H1 (cell line): ENCODE data around the gene KLF13. TPM values are rescaled to one million over a fixed set of nuclear protein-coding genes. Genes with fewer than 3 reads are reported as not detected.

Source experiments
- CTCF ChIA-PET: fragments of 300-600 bp; sonication (Branson Sonifier 250); formaldehyde crosslinking; loops from one replicate; lab custom pipeline; 2021; ENCODE audit not compliant: partially characterized antibody; lab: Charles Lee
- POLR2A ChIA-PET: fragments of 300-600 bp; sonication (Branson Sonifier 250); formaldehyde crosslinking; loops from one replicate; lab custom pipeline; 2021; ENCODE audit warnings: inconsistent platforms; ENCODE audit not compliant: partially characterized antibody; lab: Charles Lee
- DNase-seq, 2 experiments: peaks; one replicate each; pipeline versions ENCODE4 v3.0.0 to v3.0.0-alpha.2; 2010 to 2022; ENCODE audit warnings: low spot score in 2 of 2, low read depth in 1 of 2, mixed read lengths in 1 of 2
- FAIRE-seq: peaks from 2 replicates; lab custom pipeline; 2011; peaks lifted over from hg19 to GRCh38; lab: Jason Lieb, UNC
- H2AFZ ChIP-seq: 2 replicates; pipeline ENCODE4 v1.8.1; 2012; ENCODE audit warnings: low read length, inconsistent platforms
- H2AK5ac ChIP-seq: 2 replicates; pipeline ENCODE4 v1.6.1; 2013; ENCODE audit warnings: low read depth, low read length
- H2BK120ac ChIP-seq: replicated peaks from 2 replicates; pipeline ENCODE3; 2013; ENCODE audit warnings: low read depth, low read length, inconsistent platforms
- H2BK12ac ChIP-seq: 2 replicates; pipeline ENCODE4 v1.6.1; 2013; ENCODE audit warnings: low read depth, low read length
- H2BK15ac ChIP-seq: 2 replicates; pipeline ENCODE4 v1.6.1; 2013; ENCODE audit warnings: low read length
- H2BK20ac ChIP-seq: 2 replicates; pipeline ENCODE4 v1.6.1; 2013; ENCODE audit warnings: low read length
- H2BK5ac ChIP-seq: 2 replicates; pipeline ENCODE4 v1.6.1; 2013; ENCODE audit warnings: low read depth, low read length
- H3K14ac ChIP-seq: 2 replicates; pipeline ENCODE4 v1.6.1; 2013; ENCODE audit warnings: inconsistent platforms; ENCODE audit not compliant: insufficient read length
- H3K18ac ChIP-seq: 2 replicates; pipeline ENCODE4 v1.6.1; 2013; ENCODE audit warnings: low read length; ENCODE audit errors: extremely low read depth
- H3K23ac ChIP-seq: 2 replicates; pipeline ENCODE4 v1.6.1; 2013; ENCODE audit warnings: inconsistent platforms; ENCODE audit not compliant: insufficient read length
- H3K23me2 ChIP-seq: 2 replicates; pipeline ENCODE4 v1.6.1; 2013; ENCODE audit warnings: low read depth, low read length
- H3K27ac ChIP-seq: 2 replicates; pipeline ENCODE4 v1.6.1; 2011; ENCODE audit warnings: low read depth, low read length, inconsistent platforms
- H3K27me3 ChIP-seq, 4 experiments: replicated peaks in 1 of 4; 1 replicate in 1 of 4; 2 replicates in 3 of 4; pipeline versions ENCODE4 v1.6.1 to v1.8.1; 2011 to 2013; ENCODE audit warnings: low read length in 3 of 4, mild to moderate bottlenecking in 3 of 4, inconsistent platforms in 2 of 4, mixed read lengths in 2 of 4, moderate library complexity in 1 of 4; ENCODE audit not compliant: control insufficient read depth in 3 of 4, insufficient read depth in 3 of 4; ENCODE audit errors: extremely low read depth in 1 of 4
- H3K36me3 ChIP-seq, 4 experiments: 2 replicates each; pipeline versions ENCODE4 v1.6.1 to v1.8.1; 2011 to 2013; ENCODE audit warnings: mild to moderate bottlenecking in 4 of 4, low read length in 3 of 4, moderate library complexity in 2 of 4, control low read depth in 1 of 4, inconsistent platforms in 1 of 4; ENCODE audit not compliant: insufficient read depth in 4 of 4, control insufficient read depth in 2 of 4
- H3K4ac ChIP-seq: replicated peaks from 2 replicates; pipeline ENCODE3; 2013; ENCODE audit warnings: low read length, low read depth, mixed read lengths, inconsistent platforms; ENCODE audit not compliant: insufficient read length
- H3K4me1 ChIP-seq, 4 experiments: replicated peaks in 1 of 4; 1 replicate in 1 of 4; 2 replicates in 3 of 4; pipeline versions ENCODE4 v1.6.1 to v1.8.1; 2011 to 2013; ENCODE audit warnings: low read length in 3 of 4, inconsistent platforms in 2 of 4, mixed read lengths in 1 of 4; ENCODE audit not compliant: insufficient read depth in 4 of 4, control insufficient read depth in 3 of 4
- H3K4me2 ChIP-seq, 2 experiments: 2 replicates each; pipeline versions ENCODE4 v1.6.1 to v1.8.1; 2011 to 2013; ENCODE audit warnings: low read depth in 2 of 2, low read length in 2 of 2, control low read depth in 1 of 2, inconsistent platforms in 1 of 2, mild to moderate bottlenecking in 1 of 2; ENCODE audit not compliant: insufficient read depth in 1 of 2
- H3K4me3 ChIP-seq, 4 experiments: fragments of 200-600, 300-600 bp in 1 of 4; sonication (generic), shearing (Covaris generic), sonication (Bioruptor Twin) in 1 of 4; 2 replicates each; pipeline versions ENCODE4 v1.5.1 to v1.8.1; 2011 to 2016; ENCODE audit warnings: low read length in 4 of 4, low read depth in 3 of 4, control low read depth in 2 of 4, inconsistent platforms in 2 of 4, mild to moderate bottlenecking in 2 of 4, mixed read lengths in 1 of 4, moderate library complexity in 1 of 4; ENCODE audit not compliant: insufficient read depth in 2 of 4; ENCODE audit errors: extremely low read depth in 1 of 4
- H3K56ac ChIP-seq: replicated peaks from 2 replicates; pipeline ENCODE3; 2013; ENCODE audit warnings: low read depth, mild to moderate bottlenecking, mixed read lengths, low read length, inconsistent platforms; ENCODE audit not compliant: insufficient read length
- H3K79me1 ChIP-seq: 2 replicates; pipeline ENCODE4 v1.6.1; 2013; ENCODE audit warnings: low read depth, low read length, control low read depth
- H3K79me2 ChIP-seq, 2 experiments: 2 replicates each; pipeline versions ENCODE4 v1.6.1 to v1.8.1; 2012 to 2013; ENCODE audit warnings: low read length in 2 of 2, mild to moderate bottlenecking in 2 of 2, inconsistent platforms in 1 of 2; ENCODE audit not compliant: insufficient read depth in 2 of 2, control insufficient read depth in 1 of 2
- H3K9ac ChIP-seq, 4 experiments: replicated peaks in 1 of 4; 1 replicate in 1 of 4; 2 replicates in 3 of 4; pipeline versions ENCODE4 v1.6.1 to v1.8.1; 2011 to 2013; ENCODE audit warnings: low read depth in 3 of 4, low read length in 3 of 4, control low read depth in 2 of 4, mild to moderate bottlenecking in 2 of 4, moderate library complexity in 2 of 4, inconsistent platforms in 1 of 4; ENCODE audit errors: extremely low read depth in 1 of 4
- H3K9me3 ChIP-seq, 2 experiments: 2 replicates each; pipeline versions ENCODE4 v1.6.1 to v1.8.1; 2012 to 2013; ENCODE audit warnings: mild to moderate bottlenecking in 2 of 2, moderate library complexity in 2 of 2, control low read depth in 1 of 2, inconsistent platforms in 1 of 2, low read depth in 1 of 2, low read length in 1 of 2, mixed read lengths in 1 of 2; ENCODE audit not compliant: insufficient read depth in 2 of 2
- H4K20me1 ChIP-seq, 2 experiments: replicated peaks in 1 of 2; 2 replicates each; pipeline versions ENCODE3 to v1.8.1; 2011 to 2013; ENCODE audit warnings: inconsistent platforms in 2 of 2, low read length in 2 of 2, mild to moderate bottlenecking in 1 of 2; ENCODE audit not compliant: insufficient read depth in 2 of 2, control insufficient read depth in 1 of 2
- H4K5ac ChIP-seq: 2 replicates; pipeline ENCODE4 v1.6.1; 2013; ENCODE audit warnings: low read length, low read depth, mixed read lengths, inconsistent platforms; ENCODE audit not compliant: insufficient read length
- H4K8ac ChIP-seq: 2 replicates; pipeline ENCODE4 v1.8.0; 2013; ENCODE audit warnings: mild to moderate bottlenecking, moderate library complexity, low read length, inconsistent platforms; ENCODE audit not compliant: insufficient read depth; ENCODE audit errors: extremely low read depth
- H4K91ac ChIP-seq: replicated peaks from 2 replicates; pipeline ENCODE3; 2013; ENCODE audit warnings: low read length, mixed read lengths, inconsistent platforms; ENCODE audit not compliant: insufficient read length
- TBP ChIP-seq: IDR thresholded peaks from 2 replicates; pipeline ENCODE4 v1.6.1; 2011; ENCODE audit warnings: low read depth, low read length, improper control_type of control experiment
- WGBS, 2 experiments: shearing (Covaris generic) in 1 of 2; methylation state at CpG; one replicate each; pipeline versions ENCODE4 v1.1.6 to v1.1.7; 2013 to 2015; ENCODE audit warnings: low lambda C conversion rate in 2 of 2, mixed read lengths in 2 of 2, inconsistent platforms in 1 of 2, low coverage in 1 of 2, missing lambda C conversion rate in 1 of 2; ENCODE audit not compliant: insufficient replicate concordance in 2 of 2, insufficient coverage in 1 of 2, insufficient read length in 1 of 2; ENCODE audit errors: extremely low coverage in 1 of 2, missing lambda C conversion rate in 1 of 2; 5-methylcytosine and 5-hydroxymethylcytosine counted together
- polyA plus RNA-seq, 7 experiments: library from polyadenylated mRNA; depleted of rRNA in 3 of 7; stranded (reverse) in 5 of 7; unstranded in 2 of 7; fragments of >200 nt in 5 of 7; fragments of 200-250 nt in 2 of 7; gene quantifications; 1 replicate in 5 of 7; 2 replicates in 1 of 7; 4 replicates in 1 of 7; pipeline versions ENCODE4 v1.2.1 to v1.2.3, GENCODE V29; 2011 to 2013; ENCODE audit warnings: missing spikeins in 2 of 7, mixed read lengths in 2 of 7
- total RNA-seq: library from RNA; stranded (reverse); fragmentation: NEBNext Ultra II Directional; extraction: Animal tissue kit (Norgen Biotek cat#: 25700); gene quantifications from 2 replicates; pipeline ENCODE4 v1.2.1, GENCODE V29; 2021
- TF ChIP-seq, protein P1 (sequence below): IDR thresholded peaks from 2 replicates; pipeline ENCODE4 v1.6.1; 2011; ENCODE audit warnings: low read depth, mild to moderate bottlenecking, low read length; ENCODE audit not compliant: insufficient read depth

Gene KLF13
- total and polyA plus RNA-seq, 2 of the 8 experiments (the other 6 are each of a cell fraction or from before 2014, with no cell fraction given): 18.3 to 33.4 TPM

GRCh38 chr15:31337352-31338031 lies 10.9 kb downstream of the KLF13 start:
- H3K79me2 ChIP-seq: peaks cover 11 to 94% of the 10 kb centered on the region in 2 experiments; a peak in 3 of 4 replicates
- H4K20me1 ChIP-seq: peaks cover 25 to 54% of the 10 kb centered on the region in 2 experiments
- WGBS, 2 experiments: 89% methylated on average over 12 of the region's 12 CpGs; no CpG with 5 or more reads in 1 of the 2 experiments
- ChIA-PET POLR2A (no interaction called here), CTCF (no interaction called here)
- H3K23me2 ChIP-seq: no peaks in the 10 kb centered on the region
- no peaks in the 10 kb centered on the region for H3K36me3 ChIP-seq
- no peak overlapping the region; a peak in 1 of 7 replicates for H3K9ac ChIP-seq
- H4K91ac ChIP-seq: no peak overlapping the region
- no peak overlapping the region for H3K14ac ChIP-seq
- no peak overlapping the region for H2BK12ac ChIP-seq
- TF ChIP-seq, protein P1, sequence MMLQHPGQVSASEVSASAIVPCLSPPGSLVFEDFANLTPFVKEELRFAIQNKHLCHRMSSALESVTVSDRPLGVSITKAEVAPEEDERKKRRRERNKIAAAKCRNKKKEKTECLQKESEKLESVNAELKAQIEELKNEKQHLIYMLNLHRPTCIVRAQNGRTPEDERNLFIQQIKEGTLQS: no peak
- no peak for TF ChIP-seq TBP
- no peak overlapping the region for H4K8ac ChIP-seq
- no peak for FAIRE-seq
- no peak overlapping the region for H3K4me3 ChIP-seq
- H3K27me3 ChIP-seq: no peaks in the 10 kb centered on the region
- H3K4me2 ChIP-seq: no peak overlapping the region
- no peak overlapping the region for H2AFZ ChIP-seq
- DNase-seq: no peak
- H3K56ac ChIP-seq: no peak overlapping the region
- H3K23ac ChIP-seq: no peak overlapping the region
- H3K4me1 ChIP-seq: peaks cover 0 to 11% (median under 1%) of the 10 kb centered on the region in 4 experiments; a peak in 4 of 7 replicates
- peaks cover 24% of the 10 kb centered on the region for H3K79me1 ChIP-seq
- no peak overlapping the region for H4K5ac ChIP-seq
- no peak overlapping the region for H2BK5ac ChIP-seq
- H3K9me3 ChIP-seq: no peaks in the 10 kb centered on the region
- H2BK120ac ChIP-seq: no peak overlapping the region
- H2BK15ac ChIP-seq: no peak overlapping the region
- H3K27ac ChIP-seq: no peak overlapping the region
- no peak overlapping the region for H3K4ac ChIP-seq
- H2AK5ac ChIP-seq: no peak overlapping the region
- no peak overlapping the region for H2BK20ac ChIP-seq
- no peak overlapping the region for H3K18ac ChIP-seq
